K562 (cell line): ENCODE data around the gene MACF1. TPM values are rescaled to one million over a fixed set of nuclear protein-coding genes. Genes with fewer than 3 reads are reported as not detected.

ENCODE experiments used
- ATAC-seq: fragments of 200-7000 bp; cut with Tn5 transposase; 3 replicates; pipeline ENCODE4 v1.9.1; 2020; ENCODE audit warnings: moderate library complexity
- BruUV-seq: library from RNA; stranded (reverse); fragments of 400-500 nt; replicated peaks from 2 replicates; lab custom pipeline; 2021; lab: Mats Ljungman, UMichigan
- CTCF ChIA-PET: fragments of 300-600 bp; formaldehyde crosslinking; extraction: SDS; loops from one replicate; lab custom pipeline; 2021; ENCODE audit warnings: low intra/inter-chr PET ratio; lab: Yijun Ruan, JAX
- POLR2A ChIA-PET: fragments of 300-600, 350-650 bp; sonication (Branson Sonifier 250); formaldehyde crosslinking; extraction: SDS; loops from one replicate; lab custom pipeline; 2021; ENCODE audit warnings: antibody characterized with exemption, inconsistent platforms; lab: Yijun Ruan, JAX
- DNase-seq, 4 experiments: peaks; one replicate each; pipeline versions ENCODE4 v3.0.0 to v3.0.0-alpha.2; 2011 to 2018; ENCODE audit warnings: low spot score in 3 of 4, mixed read lengths in 3 of 4; ENCODE audit errors: extremely low read depth in 1 of 4
- FAIRE-seq: peaks from 2 replicates; lab custom pipeline; 2011; peaks lifted over from hg19 to GRCh38; lab: Jason Lieb, UNC
- H2AFZ ChIP-seq: 2 replicates; pipeline ENCODE4 v1.6.0; 2011; ENCODE audit warnings: low read depth, low read length, control low read depth, inconsistent platforms
- H3K27ac ChIP-seq: fragments of 200-600 bp; 3 replicates; pipeline ENCODE4 v1.8.0; 2011; ENCODE audit warnings: low read depth, mild to moderate bottlenecking, control low read depth, inconsistent platforms, low read length, moderate library complexity, mixed read lengths; ENCODE audit errors: extremely low read depth
- H3K27me3 ChIP-seq, 2 experiments: fragments of 300-600 bp in 1 of 2; 2 replicates in 1 of 2; 3 replicates in 1 of 2; pipeline versions ENCODE4 v1.6.0 to v1.8.0; 2011; ENCODE audit warnings: inconsistent platforms in 2 of 2, low read length in 2 of 2, mild to moderate bottlenecking in 1 of 2, mixed read lengths in 1 of 2, moderate library complexity in 1 of 2; ENCODE audit not compliant: control insufficient read depth in 2 of 2, insufficient read depth in 2 of 2
- H3K36me3 ChIP-seq: fragments of 300-600 bp; 3 replicates; pipeline ENCODE4 v1.8.0; 2011; ENCODE audit warnings: mild to moderate bottlenecking, low read length, inconsistent platforms; ENCODE audit not compliant: control insufficient read depth, insufficient read depth
- H3K4me1 ChIP-seq, 2 experiments: fragments of 200-600 bp in 1 of 2; replicated peaks in 1 of 2; 2 replicates in 1 of 2; 3 replicates in 1 of 2; pipeline versions ENCODE4 v1.5.1 to v1.8.0; 2011; ENCODE audit warnings: inconsistent platforms in 2 of 2, low read length in 2 of 2, mild to moderate bottlenecking in 1 of 2, mixed read lengths in 1 of 2, moderate library complexity in 1 of 2; ENCODE audit not compliant: control insufficient read depth in 2 of 2, insufficient read depth in 2 of 2
- H3K4me2 ChIP-seq: 2 replicates; pipeline ENCODE4 v1.6.1; 2011; ENCODE audit warnings: low read length, control low read depth, inconsistent platforms, mixed read lengths; ENCODE audit not compliant: insufficient read depth
- H3K4me3 ChIP-seq: fragments of 200-600 bp; sonication (generic), shearing (Covaris generic); 2 replicates; pipeline ENCODE4 v1.5.1; 2016; ENCODE audit warnings: control low read depth, inconsistent platforms
- H3K79me2 ChIP-seq: fragments of 200-600 bp; 3 replicates; pipeline ENCODE4 v1.8.0; 2011; ENCODE audit warnings: low read length, inconsistent platforms; ENCODE audit not compliant: control insufficient read depth, insufficient read depth
- H3K9ac ChIP-seq, 2 experiments: 2 replicates each; pipeline versions ENCODE4 v1.6.0 to v1.6.1; 2011; ENCODE audit warnings: low read depth in 2 of 2, low read length in 2 of 2, control low read depth in 1 of 2, inconsistent platforms in 1 of 2, mild to moderate bottlenecking in 1 of 2, mixed read lengths in 1 of 2; ENCODE audit not compliant: insufficient read depth in 1 of 2
- H3K9me1 ChIP-seq: one replicate; pipeline ENCODE4 v1.6.0; 2011; ENCODE audit warnings: inconsistent platforms, mild to moderate bottlenecking, low read length, moderate library complexity; ENCODE audit not compliant: control insufficient read depth, insufficient read depth
- H3K9me3 ChIP-seq: replicated peaks from 2 replicates; pipeline ENCODE4 v1.5.1; 2011; ENCODE audit warnings: low read depth, low read length, inconsistent platforms; ENCODE audit not compliant: control insufficient read depth, insufficient read depth
- H4K20me1 ChIP-seq: replicated peaks from 2 replicates; pipeline ENCODE4 v1.6.1; 2011; ENCODE audit warnings: low read length, inconsistent platforms, mixed read lengths; ENCODE audit not compliant: control insufficient read depth, insufficient read depth
- CREB3 ChIP-seq: fragments of 450-650 bp; conservative IDR thresholded peaks from 2 replicates; pipeline ENCODE4 v1.6.1; 2016; ENCODE audit warnings: missing genetic modification characterization, low read depth, mild to moderate bottlenecking, missing compliant biosample characterization, moderate library complexity
- TAF1 ChIP-seq: IDR thresholded peaks from 2 replicates; pipeline ENCODE4 v1.6.1; 2011; ENCODE audit warnings: mild to moderate bottlenecking, low read length, moderate library complexity; ENCODE audit not compliant: insufficient read depth, control insufficient read depth, severe bottlenecking; ENCODE audit errors: extremely low read depth
- ZNF586 ChIP-seq: fragments of 450-650 bp; formaldehyde crosslinking; conservative IDR thresholded peaks from 2 replicates; pipeline ENCODE4 v1.4.0; 2020; ENCODE audit warnings: mild to moderate bottlenecking, moderate library complexity
- WGBS: fragments of 100-300 bp; shearing (Covaris generic); methylation state at CpG from one replicate; pipeline ENCODE4 v1.1.6; 2016; ENCODE audit warnings: low coverage, mixed read lengths; ENCODE audit not compliant: insufficient coverage; ENCODE audit errors: missing lambda C conversion rate; 5-methylcytosine and 5-hydroxymethylcytosine counted together
- in situ Hi-C: fragments of 300-500 bp; cut with MboI; formaldehyde crosslinking; loops from 4 replicates; pipeline ENCODE4 v1.15.0; 2018; ENCODE audit warnings: inconsistent platforms, mixed read lengths
- intact Hi-C: fragments of 100-400 bp; cut with micrococcal nuclease; formaldehyde crosslinking; loops from 2 replicates; pipeline ENCODE4 v1.14.2; 2022
- polyA plus RNA-seq, 8 experiments: library from polyadenylated mRNA; depleted of rRNA in 4 of 8; stranded (reverse) in 5 of 8; unstranded in 3 of 8; fragments of >200 nt; fragmentation: Nextera tagmentation in 2 of 8; fragmentation: Illumina TruSeq in 1 of 8; extraction: Ambion mirVana in 2 of 8; extraction: Trizol in 1 of 8; gene quantifications; 2 replicates each; pipeline versions ENCODE4 v1.2.1 to v1.2.3, GENCODE V29; 2011 to 2014; ENCODE audit warnings: inconsistent platforms in 1 of 8, missing spikeins in 1 of 8
- total RNA-seq, 7 experiments: library from RNA; depleted of rRNA in 6 of 7; stranded (reverse); fragments of >200 nt in 6 of 7; fragmentation: Illumina TruSeq in 2 of 7; extraction: Trizol in 2 of 7; gene quantifications; 2 replicates each; pipeline versions ENCODE4 v1.2.1 to v1.2.3, GENCODE V29; 2011 to 2021; ENCODE audit warnings: low replicate concordance in 1 of 7

The MACF1 gene
- total and polyA plus RNA-seq, 9 of the 15 experiments (the other 6 are each of a cell fraction or from before 2014, with no cell fraction given): 13.2 to 232 (median 112) TPM

- Histone ChIP-seq H3K4me2 (no peak overlapping the region), H3K4me1 (peaks cover 0 to 24% of the 10 kb centered on the region in 2 experiments; a peak in 2 of 5 replicates), H4K20me1 (0 out of 2 replicates have a peak, but pooled peaks cover 6% of the 10 kb centered on the region), H3K9me1 (no peaks in the 10 kb centered on the region), H3K4me3 (no peak overlapping the region), H3K27me3 (peaks cover 4 to 17% of the 10 kb centered on the region in 2 experiments), H2AFZ (no peak overlapping the region), H3K79me2 (no peaks in the 10 kb centered on the region), H3K9ac (no peak overlapping the region), H3K36me3 (peaks cover 24% of the 10 kb centered on the region), H3K27ac (no peak overlapping the region), H3K9me3 (no peaks in the 10 kb centered on the region)
- DNase-seq (no peak), ATAC-seq (no peak), FAIRE-seq (no peak)
- in situ Hi-C loops: loop anchor here (5.0 kb wide), 1 partner anchor 48 kb away; no protein-coding TSS in a partner anchor
- ChIA-PET POLR2A (interaction anchor here (0.6 to 1.7 kb wide), 6 partner anchors 14 to 399 kb away, joined by 3 to 7 read pairs (median 3); no protein-coding TSS in a partner anchor), CTCF (no interaction called here)
- WGBS: 66% methylated on average over 13 of the region's 13 CpGs
- no TSS peak for BruUV-seq
- TF ChIP-seq TAF1 (no peak), CREB3 (tag) (no peak), ZNF586 (no peak)
- intact Hi-C loops: no loop called here
Observed at GRCh38 chr1:39489567-39490239, 285.2 kb downstream of the MACF1 start.
